ENCODE results near the gene PPHLN1.

Gene PPHLN1

DNA sequence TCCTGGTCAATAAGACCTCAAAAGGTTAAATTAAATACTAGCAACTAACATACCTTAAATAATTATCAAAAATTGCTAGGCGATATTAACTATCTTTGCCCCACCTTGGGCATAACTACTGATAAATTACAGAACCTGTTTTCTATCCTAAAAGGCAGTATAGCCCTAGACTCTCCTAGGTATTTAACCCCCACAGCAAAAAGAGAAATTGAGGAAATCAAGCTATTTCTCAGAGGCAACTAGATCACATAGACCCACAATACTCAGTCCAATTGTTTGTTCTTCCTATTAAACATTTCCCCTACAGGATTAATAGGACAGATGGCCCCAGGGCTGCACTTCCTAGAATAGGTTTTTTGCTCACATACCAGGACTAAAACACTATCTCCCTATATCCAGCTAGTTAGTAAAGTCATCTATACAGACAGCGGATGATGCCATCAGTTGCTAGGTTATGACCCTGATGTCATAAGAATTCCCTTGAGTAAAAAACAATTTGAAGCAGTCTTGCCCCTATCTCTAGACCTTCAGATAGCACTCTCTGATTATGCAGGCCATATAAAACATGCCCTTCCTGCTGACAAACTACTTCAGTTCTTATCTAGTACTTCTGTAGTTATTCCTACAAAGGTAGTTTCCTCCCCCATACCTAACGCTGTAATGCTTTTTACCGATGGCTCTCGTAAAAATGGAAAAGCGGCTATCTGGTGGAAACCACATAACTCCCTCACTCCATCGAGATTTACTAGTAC lies 118.4 kb downstream of the PPHLN1 start:
- DNase-seq, result no peak

DNA sequence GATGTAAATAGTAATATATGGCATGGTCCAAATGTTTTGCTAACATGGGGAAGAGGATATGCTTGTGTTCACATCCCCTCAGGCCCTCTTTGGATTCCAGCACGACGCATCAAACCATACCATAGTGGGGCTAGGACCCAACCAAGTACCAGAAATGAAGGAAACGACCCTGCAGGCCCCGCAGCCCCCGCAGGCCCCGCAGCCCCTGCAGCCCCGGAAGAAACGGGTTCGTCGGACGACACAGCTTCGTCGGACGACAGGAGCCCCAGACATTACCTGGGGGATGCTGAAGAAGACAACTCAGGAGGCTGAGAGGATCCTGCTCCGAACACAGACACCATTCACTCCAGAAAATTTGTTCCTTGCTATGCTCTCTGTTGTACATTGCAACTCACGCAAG lies 119.9 kb downstream of the PPHLN1 start:
- no peak for DNase-seq

DNA sequence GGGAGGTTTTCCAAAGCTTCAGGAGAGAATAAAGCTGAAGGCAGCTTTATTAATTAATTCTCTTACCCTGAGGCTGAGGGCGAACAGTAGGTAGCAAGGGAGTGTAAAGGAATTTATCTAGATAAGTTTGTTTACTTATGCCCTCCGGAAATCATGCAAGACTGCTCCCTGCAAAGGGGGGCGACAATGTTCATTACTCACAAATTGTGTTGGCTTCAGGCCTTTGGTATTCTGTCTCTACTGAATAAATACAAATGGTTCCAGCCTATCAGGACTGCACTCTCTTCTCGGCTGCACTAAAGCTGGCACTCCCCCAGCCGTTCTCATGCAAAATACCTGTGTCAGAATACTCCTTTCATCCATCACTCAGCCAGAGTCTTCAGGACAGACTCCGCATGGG lies 120.8 kb downstream of the PPHLN1 start:
- no peak for DNase-seq

DNA sequence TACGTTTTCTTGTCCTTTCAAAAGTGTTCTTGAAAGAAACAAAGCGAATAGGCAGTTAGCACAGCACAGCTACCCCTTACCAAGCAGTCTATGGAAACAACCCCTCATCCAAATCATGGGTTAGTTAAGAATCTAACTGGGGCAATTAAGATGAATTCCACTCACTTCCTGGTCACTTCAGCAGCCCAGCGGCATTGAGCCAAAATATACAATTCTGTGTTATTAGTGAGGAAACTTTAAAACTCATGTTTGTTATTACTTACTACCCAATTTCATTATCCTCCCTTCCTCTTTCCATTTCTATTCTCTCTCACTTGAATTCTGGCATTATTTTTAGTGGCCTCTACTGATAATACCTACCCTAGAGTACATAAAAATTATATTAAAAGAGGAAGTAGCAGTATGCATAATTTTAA lies 121.4 kb downstream of the PPHLN1 start:
- no peak for DNase-seq

DNA sequence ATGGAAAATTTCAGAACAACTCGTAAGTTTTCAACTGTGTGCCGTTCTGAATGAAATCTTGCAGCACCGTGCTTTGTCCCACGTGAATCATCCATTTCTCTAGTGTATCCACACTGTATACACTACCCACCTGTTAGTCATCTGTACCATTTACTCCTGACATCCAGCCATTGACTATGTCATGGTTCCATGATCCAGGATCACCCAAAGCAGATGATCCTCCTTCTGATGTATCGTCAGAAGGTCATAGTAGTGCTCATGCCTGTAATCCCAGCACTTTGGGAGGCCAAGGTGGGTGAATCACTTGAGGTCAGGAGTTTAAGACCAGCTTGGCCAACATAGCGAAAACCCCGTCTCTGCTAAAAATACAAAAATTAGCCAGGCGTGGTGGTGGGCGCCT lies 122.9 kb downstream of the PPHLN1 start:
- no peak for DNase-seq

DNA sequence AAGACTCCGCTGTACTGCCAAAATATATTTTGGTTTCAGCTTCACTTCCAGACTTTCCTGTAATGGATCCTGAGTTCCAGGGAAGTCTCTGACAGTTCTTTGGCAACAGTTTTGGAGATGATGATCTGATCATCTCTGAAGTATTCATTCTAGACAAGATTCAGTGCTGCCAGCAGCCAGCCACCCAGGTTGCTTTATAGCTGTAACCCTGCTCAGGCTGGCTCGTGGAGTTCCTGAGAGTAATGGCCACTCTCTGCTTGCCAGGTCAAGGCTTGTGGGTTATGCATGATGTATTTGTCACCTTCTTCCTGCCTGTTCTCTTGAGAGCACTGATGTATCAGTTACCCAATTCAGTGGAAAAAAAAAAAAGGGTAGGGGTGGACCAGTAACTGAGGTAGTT lies 124.3 kb downstream of the PPHLN1 start:
- no peak for DNase-seq

DNA sequence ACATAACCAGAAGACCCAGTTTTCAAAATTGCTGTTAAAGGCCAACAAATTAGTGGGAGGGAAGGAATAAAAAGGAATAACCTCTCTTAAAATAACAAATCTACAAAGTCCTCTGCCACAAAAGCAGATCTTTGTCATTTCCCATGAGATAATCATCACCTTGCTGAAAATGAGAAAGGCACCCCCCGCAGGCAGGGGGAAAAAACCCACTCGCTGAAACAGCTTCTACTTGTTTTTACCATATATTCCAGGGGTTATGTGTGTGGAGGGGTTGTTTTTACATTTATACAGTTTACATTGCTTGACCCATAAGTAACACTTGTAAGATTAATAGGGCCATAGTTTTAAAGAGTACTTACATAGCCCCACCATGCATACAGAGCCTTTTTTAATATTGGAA lies 132.6 kb downstream of the PPHLN1 start:
- peak in 1 of 2 experiments; percentile 7 for DNase-seq

DNA sequence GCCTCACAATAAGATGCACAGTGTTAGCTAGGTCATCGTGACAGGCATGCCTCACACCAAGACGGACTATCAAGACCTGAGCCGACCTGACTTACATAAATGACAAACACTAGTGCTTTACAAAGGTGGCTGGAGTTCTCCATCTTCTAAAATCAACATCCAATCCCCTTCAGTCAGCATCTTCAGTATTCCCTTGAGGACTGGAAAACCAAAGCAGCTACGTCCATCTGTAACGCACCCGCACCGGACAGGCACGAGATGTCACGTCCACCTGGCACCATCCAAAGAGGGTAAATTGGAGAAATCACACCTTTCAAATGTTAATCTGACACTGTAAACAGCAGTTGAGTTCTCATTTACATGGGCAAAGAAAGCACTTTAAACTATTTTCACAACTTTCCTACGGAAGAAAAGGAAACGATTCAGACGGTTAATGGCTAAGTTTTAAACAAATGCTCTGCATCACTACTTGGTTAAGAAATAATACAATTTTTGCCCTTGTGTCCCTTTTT lies 133.4 kb downstream of the PPHLN1 start:
- DNase-seq, result no peak

DNA sequence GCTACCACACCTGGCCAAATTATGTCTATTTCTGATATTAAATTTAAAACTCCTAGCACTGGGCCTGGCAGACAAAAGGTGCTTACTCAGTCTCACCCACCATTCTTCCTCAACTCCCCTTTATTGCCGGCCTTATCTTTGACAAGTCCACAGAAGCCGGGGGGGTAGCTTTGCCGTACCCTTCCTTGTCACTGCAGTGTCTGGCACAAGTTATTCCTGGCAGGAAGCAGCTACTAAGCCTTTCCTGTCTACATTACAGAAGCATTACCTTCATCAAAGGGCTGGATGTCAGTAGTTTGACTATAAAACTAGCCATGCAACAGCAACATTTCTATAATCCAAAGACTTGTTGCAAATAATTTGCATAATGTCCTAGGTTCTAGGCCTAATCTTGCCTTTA lies 136.5 kb downstream of the PPHLN1 start:
- no peak for DNase-seq

DNA sequence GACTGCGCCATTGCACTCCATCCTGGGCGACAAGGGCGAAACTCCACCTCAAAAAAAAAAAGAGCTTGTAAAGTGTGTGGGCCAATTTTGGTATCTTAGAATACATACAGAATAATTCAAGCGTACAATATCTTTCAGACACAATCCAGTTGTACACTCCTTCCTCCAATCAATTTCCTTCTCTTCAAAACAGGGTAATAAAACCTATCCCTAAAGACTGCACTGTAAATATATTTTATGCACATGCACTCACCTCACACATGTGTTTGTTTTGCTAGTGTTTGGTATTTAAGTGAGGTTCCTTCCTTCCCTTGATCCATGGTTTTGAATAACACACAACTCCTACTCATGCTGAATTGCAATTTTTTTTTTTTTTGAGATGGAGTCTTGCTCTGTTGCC lies 137.7 kb downstream of the PPHLN1 start:
- DNase-seq, result no peak

DNA sequence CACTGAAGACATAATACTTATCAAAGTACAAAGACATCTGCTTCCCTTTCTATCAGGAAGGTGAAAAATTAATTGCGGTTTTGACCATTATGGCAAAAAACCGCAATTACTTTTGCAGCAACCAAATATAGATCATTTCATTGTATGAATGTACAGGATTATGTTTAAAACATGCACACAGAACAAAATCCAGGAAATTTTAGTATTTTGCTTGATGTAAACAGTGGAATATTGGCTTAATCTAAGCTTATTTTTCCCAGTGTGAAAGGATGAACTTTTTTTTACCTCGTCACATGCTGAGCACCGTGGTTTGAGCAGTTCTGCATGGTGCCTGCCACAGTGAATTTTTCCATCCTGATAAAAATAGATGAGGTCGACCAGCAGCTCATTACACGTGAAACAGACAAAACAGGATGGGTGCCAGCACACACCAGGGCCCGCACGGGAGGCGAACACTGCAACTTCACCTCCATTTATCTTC lies 142.4 kb downstream of the PPHLN1 start:
- peak; percentile 39 to 44 for DNase-seq

DNA sequence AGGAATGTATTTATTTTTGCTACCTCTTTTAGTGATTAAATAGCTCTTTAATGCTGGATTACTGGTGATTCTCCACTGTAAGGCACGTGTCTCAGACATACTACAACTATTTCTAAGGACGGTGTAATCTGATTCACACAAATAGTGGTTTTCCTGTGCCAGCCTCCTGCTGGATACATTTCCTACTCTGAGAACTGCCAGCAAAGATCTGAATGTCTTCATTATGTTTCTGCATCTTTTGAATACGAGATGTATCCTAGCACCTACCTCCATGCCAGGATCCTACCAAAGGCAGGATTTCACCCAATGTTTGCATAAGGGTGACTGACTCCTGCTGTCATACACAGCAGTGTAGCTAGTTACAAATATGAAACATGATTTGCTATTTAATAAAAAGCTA lies 143.0 kb downstream of the PPHLN1 start:
- DNase-seq, result peak; percentile 45 to 52

DNA sequence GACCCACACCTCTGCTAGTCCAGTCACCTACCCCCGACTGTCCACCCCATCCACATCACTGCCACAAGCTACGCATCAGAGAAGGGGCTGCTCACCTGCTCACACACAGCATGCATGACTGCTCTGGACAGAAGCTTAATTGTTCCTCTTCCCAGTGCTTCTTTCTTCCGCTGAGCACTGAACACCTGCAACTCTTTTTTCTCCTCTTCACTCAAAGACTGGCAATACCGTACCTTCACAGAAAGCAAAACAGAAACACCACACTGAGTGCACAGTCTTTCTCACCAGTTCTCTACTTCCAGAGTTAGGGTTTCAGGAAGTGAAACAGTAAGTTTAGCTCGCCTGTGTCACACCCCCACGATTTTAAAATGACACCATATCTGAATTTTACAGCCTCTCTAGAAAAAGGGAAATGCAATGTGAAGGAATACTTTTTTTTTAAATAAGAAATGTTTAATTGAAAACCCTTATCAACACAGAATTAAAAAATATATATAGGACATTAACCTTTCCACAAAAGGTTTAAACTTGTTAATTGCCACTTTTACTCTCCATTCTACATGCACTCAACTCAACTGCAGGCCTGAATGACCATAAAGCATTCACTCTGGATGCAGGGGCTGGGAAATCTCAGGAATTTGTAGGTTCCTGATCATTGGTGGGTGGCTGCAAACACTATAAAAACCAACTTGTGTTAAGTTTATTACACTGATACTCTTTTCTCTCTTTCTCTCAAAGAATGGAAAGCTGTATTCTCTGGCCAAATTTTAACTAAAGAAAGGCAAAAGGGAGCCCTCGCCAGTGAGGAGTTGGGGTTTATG lies 143.6 kb downstream of the PPHLN1 start:
- DNase-seq, result peak; percentile 71 to 74

DNA sequence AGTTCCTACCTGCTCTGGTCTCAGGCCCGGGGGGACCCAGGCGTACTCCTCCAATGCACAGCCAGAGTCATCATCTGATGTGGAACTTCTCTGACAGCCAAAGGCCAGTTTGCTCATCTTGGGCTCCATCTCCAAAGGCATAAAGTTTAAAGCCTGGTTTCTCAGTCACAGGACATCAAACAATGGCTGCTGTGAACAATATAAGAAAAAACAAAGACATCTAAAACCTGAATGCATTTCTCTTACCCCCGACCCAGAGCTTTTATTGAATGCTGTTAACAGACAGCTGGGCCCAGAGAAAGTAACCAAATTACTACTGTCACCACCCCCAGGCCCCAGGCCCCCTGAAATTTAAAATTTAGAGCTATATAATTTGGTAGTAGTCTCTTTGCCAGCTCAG lies 146.4 kb downstream of the PPHLN1 start:
- no peak for DNase-seq

DNA sequence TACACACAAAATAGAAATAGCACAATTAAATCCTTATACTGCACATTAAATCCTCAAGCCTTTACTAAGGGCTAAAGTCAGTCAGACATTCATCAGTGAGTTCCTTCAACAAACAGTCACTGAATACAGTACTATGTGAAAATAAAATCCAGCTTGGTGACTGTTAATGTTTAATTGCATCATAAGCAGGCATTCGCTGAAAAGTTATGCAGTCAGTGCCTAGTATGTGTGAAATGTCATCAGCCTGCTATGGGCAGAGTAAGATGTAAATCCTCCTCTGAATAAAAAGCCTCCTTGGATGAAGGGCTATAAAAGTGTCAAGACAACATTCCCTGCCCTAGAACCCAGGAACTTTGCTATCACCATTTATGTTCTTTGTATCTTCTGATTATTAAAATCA lies 147.2 kb downstream of the PPHLN1 start:
- no peak for DNase-seq

DNA sequence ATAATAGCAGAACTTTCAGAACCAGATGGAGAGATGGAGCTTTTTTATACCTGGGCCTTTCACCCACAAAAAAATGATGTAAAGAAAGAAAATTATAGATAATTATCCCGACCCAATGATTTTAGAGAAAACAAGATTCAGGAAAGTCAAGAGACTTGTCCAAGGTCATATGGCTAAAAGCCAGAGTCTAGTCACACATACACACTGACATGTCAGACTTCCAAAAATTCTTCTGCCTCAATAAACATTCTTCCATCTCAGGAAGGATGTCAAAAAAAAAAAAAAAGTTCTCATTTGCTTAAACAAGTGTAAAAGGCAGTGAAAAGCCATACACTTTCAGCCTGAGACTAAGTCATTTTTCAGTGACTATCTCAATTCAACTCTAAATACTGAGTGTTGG lies 147.6 kb downstream of the PPHLN1 start:
- DNase-seq, result no peak

DNA sequence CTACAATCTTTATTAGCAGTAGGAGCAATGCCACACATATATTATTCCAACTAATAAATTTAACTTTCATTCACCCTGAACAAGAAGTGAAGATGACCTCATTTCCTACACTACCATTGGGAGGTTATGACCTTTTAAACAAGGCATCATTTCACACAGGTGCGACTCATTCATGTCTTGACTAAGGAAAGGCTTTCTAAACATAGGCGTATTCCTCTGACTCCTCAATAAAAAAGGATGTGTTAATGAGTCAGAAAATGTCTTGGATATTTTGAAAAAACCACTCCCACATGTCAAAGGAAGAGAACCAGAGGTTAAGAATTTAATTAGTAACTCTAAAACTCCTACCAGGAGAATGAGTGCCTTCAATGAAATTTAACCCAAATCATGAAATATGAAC lies 148.4 kb downstream of the PPHLN1 start:
- no peak for DNase-seq

DNA sequence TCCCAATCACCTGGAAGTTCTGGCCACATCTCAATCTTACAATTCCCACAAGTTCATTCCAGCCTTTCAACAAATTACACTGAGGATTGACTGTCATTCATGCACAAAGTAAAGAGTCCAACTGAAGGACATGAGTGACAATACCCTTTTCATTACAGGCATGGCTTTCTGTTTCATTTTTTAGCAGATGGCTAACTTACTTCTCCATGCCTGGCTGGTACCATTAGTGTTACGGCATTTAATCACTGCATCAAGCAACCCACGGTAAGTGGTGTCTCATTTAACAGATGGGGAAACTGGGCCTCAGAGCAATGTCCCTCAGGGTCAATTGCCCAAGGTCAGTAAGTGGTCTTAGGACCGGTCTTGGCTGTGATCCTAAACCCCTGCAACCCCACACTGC lies 149.1 kb downstream of the PPHLN1 start:
- no peak for DNase-seq

DNA sequence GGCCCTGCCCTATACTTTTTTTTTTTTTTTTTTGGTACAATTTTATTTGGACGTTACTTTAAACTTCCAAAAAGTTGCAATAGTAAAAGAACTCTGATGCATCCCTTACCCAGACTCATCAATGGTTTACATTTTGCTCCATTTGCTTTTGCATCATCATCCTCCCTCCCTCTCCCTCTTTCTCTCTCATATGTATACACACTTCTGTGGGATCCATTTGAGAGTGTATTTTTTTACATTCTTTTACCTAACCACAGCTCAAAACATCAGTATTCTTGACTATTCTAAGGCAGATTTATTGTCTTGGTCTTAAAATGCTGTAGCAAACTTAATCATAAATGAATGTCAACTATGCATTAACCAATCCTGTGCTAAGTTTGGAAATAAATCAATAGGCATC lies 152.0 kb downstream of the PPHLN1 start:
- no peak for DNase-seq

DNA sequence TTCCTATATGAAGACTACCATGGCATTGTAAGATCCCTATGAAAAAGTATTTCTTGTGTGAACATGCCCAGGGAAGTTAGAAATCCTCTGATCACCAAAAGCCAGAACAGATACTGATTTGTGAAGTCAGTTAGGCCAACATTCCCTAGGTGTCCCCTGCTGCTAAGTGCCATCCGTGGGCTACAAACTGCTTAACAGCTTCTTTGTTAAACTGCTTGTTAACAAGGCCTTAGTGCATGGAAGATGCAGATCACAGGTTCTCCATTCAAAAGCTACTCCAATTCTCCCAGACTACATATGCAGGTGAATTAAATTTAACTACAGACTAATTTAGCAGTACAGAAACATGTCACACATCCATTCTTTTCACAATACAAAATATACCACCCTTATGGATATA lies 155.4 kb downstream of the PPHLN1 start:
- DNase-seq, result no peak

DNA sequence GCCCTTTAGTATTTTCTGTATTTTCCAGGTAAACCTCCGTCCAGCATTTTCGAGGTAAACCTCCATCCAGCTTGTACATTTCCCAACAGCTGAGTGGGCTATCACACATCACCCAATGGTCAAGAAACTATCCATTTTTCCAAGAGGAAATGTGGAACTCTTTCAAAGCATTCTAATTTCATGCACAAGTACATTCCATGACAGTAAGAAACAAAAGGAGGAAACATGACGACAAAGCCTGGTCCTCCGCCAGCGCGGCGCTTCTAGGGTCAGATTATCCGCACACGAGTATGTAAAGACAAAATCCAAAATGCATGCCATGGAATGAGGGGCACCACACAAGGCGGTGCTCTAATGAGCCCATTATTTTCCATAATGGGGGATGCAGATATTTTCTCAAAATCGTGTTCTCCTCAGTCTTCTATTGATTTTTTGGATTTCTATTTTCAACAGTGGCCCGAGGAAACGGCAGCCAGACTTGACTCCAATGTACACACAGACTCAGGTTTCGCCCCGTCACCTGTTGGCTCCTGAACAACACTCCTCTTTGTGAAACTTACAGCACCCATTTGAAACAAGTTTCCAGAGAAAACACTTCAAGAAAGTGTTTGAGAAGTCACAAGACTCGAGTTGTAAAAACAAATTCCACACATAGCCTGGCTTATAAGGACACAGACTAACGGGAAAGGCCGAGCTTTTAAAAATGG lies 156.2 kb downstream of the PPHLN1 start:
- DNase-seq, result no peak

DNA sequence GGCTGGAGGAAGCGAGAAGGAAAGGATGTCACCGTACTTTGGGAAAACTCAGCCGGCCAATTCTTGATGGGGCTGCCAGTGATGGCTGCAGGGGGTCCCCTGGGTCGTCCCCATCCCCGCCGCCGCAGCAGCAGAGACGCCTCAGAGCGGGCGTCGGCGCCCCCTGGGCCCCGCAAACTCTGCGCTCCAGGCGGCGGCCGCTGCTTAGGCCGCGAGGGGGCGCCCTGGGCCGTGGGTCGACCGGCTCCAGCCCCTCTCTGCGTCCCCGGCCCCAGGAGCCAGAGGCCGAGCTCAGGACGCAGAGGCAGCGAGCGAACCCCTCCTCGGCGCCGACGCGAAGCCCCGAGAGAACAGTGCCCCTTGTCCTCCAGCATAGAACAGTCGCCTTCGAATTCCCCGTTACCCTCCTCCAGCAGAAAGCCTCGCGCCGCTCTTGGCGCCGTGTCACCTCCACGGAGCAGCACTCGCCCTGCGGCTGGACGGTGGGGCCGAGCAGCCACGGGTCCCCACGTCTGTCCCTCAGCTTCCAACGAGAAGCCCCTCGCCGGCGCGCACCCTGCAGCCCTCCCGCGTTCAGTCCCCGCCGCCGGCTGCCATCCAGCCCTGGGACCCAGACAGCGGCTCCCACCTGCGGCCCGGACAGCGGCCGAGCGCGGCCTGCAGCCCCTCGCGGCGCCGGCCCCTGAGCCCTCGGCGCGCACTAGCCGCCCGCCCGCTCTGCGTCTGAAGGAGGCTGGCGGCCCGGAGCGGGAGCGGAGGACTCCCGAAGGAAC lies 157.0 kb downstream of the PPHLN1 start:
- DNase-seq, result peak; percentile 44 to 63

DNA sequence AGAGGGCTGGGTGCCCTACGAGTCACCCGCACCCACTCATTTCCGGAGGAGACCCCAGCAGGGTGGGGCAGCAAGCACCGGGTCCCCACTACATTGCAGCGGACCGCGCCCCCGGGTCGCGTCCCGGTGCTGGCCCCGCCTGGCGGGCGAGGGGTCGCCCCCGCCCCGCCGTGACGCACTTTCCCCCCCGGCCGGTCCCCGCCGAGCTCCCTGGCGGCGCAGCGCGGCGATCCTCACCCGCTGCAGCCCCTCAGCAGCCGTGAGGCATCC lies 157.5 kb downstream of the PPHLN1 start:
- DNase-seq, result no peak
